ENCODE results near the gene XRCC4. TPM values are rescaled to one million over a fixed set of nuclear protein-coding genes. Genes with fewer than 3 reads are reported as not detected.

Gene XRCC4
- total RNA-seq, 1 experiment from 2014 or later, result 13.8 TPM

DNA sequence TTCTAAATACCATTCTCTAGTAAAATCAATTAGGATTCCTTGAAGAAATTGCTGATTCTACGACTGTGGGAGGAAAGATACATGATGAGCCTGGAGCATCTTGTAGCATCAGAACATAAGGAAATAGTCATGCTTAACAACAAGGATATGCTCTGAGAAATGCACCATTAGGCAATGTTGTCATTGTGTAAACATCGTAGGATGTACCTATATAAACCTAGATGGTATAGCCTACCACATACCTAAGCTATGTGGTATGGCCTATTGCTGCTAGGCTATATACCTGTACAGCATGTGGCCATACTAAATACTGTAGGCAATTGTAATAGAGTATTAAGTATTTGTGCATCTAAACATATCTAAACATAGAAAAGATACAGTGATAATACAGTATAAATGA, 316.8 kb downstream of the XRCC4 start:
- H3K27ac ChIP-seq (ENCODE audit: low read length), result no peak overlapping the region
- H3K27me3 ChIP-seq (ENCODE audit: low read length), result no peaks in the 10 kb centered on the region
- no peaks in the 10 kb centered on the region for H3K9me2 ChIP-seq (replicated peaks; ENCODE audit: low read length)
- intact Hi-C loops (cut with micrococcal nuclease), result no loop called here
- CTCF ChIA-PET, result no interaction called here
- POLR2A ChIA-PET (ENCODE audit: unreplicated experiment), result no interaction called here
- H4K20me1 ChIP-seq (ENCODE audit: low read length), result no peaks in the 10 kb centered on the region
- no peak overlapping the region for H3K4me3 ChIP-seq (ENCODE audit: low read length)
- BruUV-seq (replicated peaks), result no TSS peak
- H3F3A ChIP-seq (ENCODE audit: low read length, unreplicated experiment), result no peaks in the 10 kb centered on the region
- no peaks in the 10 kb centered on the region for H3K79me2 ChIP-seq (ENCODE audit: low read length)
- H3K36me3 ChIP-seq (ENCODE audit: low read depth, low read length), result no peaks in the 10 kb centered on the region
- DNase-seq (peak; percentile 68), ATAC-seq (peak; percentile 84)
- no peak for TF ChIP-seq EZH2phosphoT487 (IDR thresholded peaks at IDR 0.05; ENCODE audit: borderline replicate concordance, low read length)
- no peaks in the 10 kb centered on the region for H3K4me1 ChIP-seq (ENCODE audit: insufficient read depth, low read length)
- H2AFZ ChIP-seq (ENCODE audit: low read length), result no peak overlapping the region
- no peak overlapping the region for H3K9ac ChIP-seq (ENCODE audit: low read length)
- H3K9me3 ChIP-seq (ENCODE audit: low read length), result no peaks in the 10 kb centered on the region
- H3K4me2 ChIP-seq (ENCODE audit: low read length), result no peak overlapping the region

DNA sequence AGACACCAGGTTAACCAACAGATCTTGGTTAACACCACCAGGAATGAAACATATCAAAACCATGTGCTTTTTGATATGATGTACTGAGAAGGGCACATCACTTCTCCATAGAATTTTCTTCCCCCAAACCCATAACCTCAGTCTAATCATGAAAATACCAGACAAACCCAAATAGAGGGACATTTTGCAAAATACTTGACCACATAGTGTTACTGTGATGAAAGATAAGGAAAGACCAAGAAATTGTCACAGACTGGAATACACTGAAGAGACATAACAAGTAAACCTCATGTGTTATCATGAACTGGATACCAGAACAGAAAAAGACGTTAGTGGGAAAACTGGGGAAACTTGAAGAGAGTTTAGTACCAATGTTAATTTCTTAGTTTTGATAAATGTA, 319.3 kb downstream of the XRCC4 start:
- POLR2A ChIA-PET (ENCODE audit: unreplicated experiment), result no interaction called here

DNA sequence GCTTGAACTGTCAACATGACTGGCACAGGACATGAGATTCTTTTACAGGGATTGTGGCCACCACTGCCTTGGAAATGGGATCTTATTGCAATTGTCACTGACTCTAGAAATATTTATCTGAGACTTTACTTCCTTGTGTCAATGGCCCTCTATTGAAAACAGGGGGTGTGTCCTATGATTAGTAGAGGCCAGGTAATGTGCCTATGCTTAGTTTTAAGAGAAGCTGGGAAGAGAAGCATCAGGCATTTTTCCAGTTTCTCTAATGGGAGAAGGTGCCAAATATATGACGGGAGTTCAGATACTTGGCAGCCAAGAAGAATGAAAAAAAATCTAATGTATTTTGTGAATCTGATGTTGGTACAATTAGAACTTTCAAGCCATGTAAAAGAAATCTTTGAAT, 320.3 kb downstream of the XRCC4 start:
- DNase-seq (no peak), ATAC-seq (no peak)
- ChIA-PET POLR2A (ENCODE audit: unreplicated experiment) (no interaction called here), CTCF (no interaction called here)
- Histone ChIP-seq H3F3A (ENCODE audit: low read length, unreplicated experiment) (no peaks in the 10 kb centered on the region), H2AFZ (ENCODE audit: low read length) (no peak overlapping the region), H3K9ac (ENCODE audit: low read length) (no peak overlapping the region), H3K9me3 (ENCODE audit: low read length) (no peaks in the 10 kb centered on the region), H4K20me1 (ENCODE audit: low read length) (no peaks in the 10 kb centered on the region), H3K36me3 (ENCODE audit: low read depth, low read length) (no peaks in the 10 kb centered on the region), H3K27ac (ENCODE audit: low read length) (no peak overlapping the region), H3K9me2 (replicated peaks; ENCODE audit: low read length) (no peaks in the 10 kb centered on the region), H3K79me2 (ENCODE audit: low read length) (no peaks in the 10 kb centered on the region), H3K4me3 (ENCODE audit: low read length) (no peak overlapping the region), H3K4me1 (ENCODE audit: insufficient read depth, low read length) (no peaks in the 10 kb centered on the region), H3K4me2 (ENCODE audit: low read length) (no peak overlapping the region), H3K27me3 (ENCODE audit: low read length) (no peaks in the 10 kb centered on the region)
- no TSS peak for BruUV-seq (replicated peaks)
- intact Hi-C loops (cut with micrococcal nuclease), result no loop called here
- TF ChIP-seq EZH2phosphoT487 (IDR thresholded peaks at IDR 0.05; ENCODE audit: borderline replicate concordance, low read length), result no peak
- TF ChIP-seq EZH2 (IDR thresholded peaks at IDR 0.05; ENCODE audit: low read length, unreplicated experiment), result no peak
- TF ChIP-seq, protein P1, sequence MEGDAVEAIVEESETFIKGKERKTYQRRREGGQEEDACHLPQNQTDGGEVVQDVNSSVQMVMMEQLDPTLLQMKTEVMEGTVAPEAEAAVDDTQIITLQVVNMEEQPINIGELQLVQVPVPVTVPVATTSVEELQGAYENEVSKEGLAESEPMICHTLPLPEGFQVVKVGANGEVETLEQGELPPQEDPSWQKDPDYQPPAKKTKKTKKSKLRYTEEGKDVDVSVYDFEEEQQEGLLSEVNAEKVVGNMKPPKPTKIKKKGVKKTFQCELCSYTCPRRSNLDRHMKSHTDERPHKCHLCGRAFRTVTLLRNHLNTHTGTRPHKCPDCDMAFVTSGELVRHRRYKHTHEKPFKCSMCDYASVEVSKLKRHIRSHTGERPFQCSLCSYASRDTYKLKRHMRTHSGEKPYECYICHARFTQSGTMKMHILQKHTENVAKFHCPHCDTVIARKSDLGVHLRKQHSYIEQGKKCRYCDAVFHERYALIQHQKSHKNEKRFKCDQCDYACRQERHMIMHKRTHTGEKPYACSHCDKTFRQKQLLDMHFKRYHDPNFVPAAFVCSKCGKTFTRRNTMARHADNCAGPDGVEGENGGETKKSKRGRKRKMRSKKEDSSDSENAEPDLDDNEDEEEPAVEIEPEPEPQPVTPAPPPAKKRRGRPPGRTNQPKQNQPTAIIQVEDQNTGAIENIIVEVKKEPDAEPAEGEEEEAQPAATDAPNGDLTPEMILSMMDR (conservative IDR thresholded peaks at IDR 0.05; ENCODE audit: low read depth, low read length), result no peak

More for the DNA sequence above, 319.3 kb downstream of the XRCC4 start:
- Histone ChIP-seq H3K27ac (ENCODE audit: low read length) (no peak overlapping the region), H3K9me2 (replicated peaks; ENCODE audit: low read length) (no peaks in the 10 kb centered on the region), H3K4me3 (ENCODE audit: low read length) (no peak overlapping the region), H2AFZ (ENCODE audit: low read length) (no peak overlapping the region), H3K27me3 (ENCODE audit: low read length) (no peaks in the 10 kb centered on the region), H3K36me3 (ENCODE audit: low read depth, low read length) (no peaks in the 10 kb centered on the region), H4K20me1 (ENCODE audit: low read length) (no peaks in the 10 kb centered on the region), H3K9ac (ENCODE audit: low read length) (no peak overlapping the region), H3K9me3 (ENCODE audit: low read length) (no peaks in the 10 kb centered on the region), H3K79me2 (ENCODE audit: low read length) (no peaks in the 10 kb centered on the region), H3K4me2 (ENCODE audit: low read length) (no peak overlapping the region), H3K4me1 (ENCODE audit: insufficient read depth, low read length) (no peaks in the 10 kb centered on the region), H3F3A (ENCODE audit: low read length, unreplicated experiment) (no peaks in the 10 kb centered on the region)
- TF ChIP-seq EZH2 (IDR thresholded peaks at IDR 0.05; ENCODE audit: low read length, unreplicated experiment) (no peak), EZH2phosphoT487 (IDR thresholded peaks at IDR 0.05; ENCODE audit: borderline replicate concordance, low read length) (no peak)
- TF ChIP-seq, protein P1 (conservative IDR thresholded peaks at IDR 0.05; ENCODE audit: low read depth, low read length), result no peak
- BruUV-seq (replicated peaks), result no TSS peak
- CTCF ChIA-PET, result interaction anchor here (0.6 kb wide), 1 partner anchor 8 kb away, joined by 4 read pairs; no protein-coding TSS in a partner anchor
- ATAC-seq (no peak), DNase-seq (no peak)
- intact Hi-C loops (cut with micrococcal nuclease), result no loop called here
